HG02763 (cell line): ENCODE data around the gene PEX13.
A peak's percentile ranks its signal among the peaks of the same experiment; 100 is the strongest.

Experiments
- ATAC-seq: cut with Tn5 transposase; IDR thresholded peaks from one replicate; pipeline ENCODE4 v1.9.1; 2021; ENCODE audit warnings: mild to moderate bottlenecking, moderate library complexity; ENCODE audit not compliant: unreplicated experiment

PEX13 gene

DNA sequence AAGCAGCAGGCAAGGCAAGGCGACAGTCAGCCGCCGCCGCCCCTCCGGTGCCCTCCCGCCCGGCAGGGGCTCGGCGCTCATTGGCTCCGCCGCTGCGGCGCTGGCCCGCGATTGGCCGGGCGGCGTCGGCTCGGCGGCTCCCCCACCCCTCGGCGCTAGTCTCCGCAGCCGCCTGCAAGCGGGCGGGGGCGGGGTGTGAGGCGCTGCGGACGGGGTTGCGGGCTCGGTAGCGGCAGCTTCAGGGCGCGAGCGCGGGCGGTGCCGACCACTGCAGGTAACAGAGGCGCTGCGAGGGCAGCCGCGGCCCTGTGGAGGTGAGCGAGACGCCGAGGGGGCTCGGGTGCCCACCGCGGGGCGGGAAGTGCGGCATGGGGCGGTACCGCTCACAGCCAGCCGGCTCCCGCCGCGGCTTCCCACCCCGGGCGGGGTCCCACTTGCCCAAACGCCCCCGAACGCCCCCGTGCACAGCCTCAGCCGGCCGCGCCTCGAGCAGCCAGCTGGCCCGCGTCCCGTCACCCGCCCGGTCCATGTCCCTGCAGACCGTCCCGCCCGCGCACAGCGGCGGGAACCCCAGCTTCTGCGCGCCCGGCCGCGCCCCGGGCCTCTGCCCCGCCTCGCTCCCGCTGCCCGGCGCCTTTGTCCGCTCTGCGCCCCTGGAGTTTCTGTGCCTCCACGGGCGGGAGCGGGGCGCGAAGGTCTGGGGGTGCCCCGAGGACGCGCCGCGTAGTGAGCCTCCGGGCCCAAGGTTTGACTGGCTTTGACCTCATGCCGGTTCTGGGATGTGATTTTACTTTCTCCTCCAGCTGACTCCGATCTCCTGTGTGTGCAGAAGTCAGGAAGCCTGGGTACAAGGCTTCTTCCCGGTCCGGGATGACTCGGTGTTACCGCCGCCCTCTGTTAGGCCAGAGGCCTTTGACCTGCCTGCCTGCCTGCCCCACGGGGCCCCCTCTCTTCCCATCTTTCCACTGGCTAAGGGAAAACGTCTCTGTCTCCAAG, 48.5 kb downstream of the PEX13 start, which contains the start of gene SANBR:
Gene SANBR (plus strand): TSS at position 158 of the 996 bp plus-strand sequence. CDS start 4,480 bp downstream, outside the sequence.
- ATAC-seq: peak; percentile 98

DNA sequence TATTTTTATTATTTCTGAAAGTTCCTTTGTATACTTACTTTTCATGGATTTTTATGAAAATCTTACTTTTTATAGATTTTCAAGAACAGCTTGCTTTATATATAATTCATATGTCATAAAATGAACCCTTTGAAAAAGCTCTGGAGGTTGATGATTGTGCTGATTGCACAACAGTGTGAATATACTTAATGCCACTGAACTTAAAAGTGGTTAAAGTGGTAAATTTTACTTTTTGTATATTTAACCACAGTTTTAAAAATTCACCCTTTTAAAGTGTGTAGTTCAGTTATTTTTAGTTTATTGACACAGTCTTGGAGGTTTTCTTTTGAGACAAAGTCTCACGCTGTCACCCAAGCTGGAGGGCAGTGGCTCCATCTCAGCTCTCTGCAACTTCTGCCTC, 56.6 kb downstream of the PEX13 start:
- no peak for ATAC-seq

DNA sequence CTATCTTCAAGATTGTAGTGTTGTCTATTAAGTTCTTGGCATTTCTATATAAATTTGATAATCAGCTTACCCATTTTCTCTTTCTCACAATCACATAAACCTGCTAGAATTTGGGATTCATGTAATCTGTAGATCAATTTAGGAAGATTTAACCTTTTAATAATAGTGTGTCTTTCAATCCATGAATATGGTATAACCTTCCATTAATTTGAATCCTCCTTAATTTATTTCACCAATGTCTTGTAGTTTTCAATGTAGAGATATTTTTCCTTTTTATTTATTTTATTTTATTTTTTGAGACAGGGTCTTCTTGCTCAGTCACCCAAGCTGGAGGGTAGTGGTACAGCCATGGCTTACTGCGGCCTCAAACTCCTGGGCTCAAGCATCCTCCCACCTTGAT, 68.4 kb downstream of the PEX13 start:
- ATAC-seq: no peak

DNA sequence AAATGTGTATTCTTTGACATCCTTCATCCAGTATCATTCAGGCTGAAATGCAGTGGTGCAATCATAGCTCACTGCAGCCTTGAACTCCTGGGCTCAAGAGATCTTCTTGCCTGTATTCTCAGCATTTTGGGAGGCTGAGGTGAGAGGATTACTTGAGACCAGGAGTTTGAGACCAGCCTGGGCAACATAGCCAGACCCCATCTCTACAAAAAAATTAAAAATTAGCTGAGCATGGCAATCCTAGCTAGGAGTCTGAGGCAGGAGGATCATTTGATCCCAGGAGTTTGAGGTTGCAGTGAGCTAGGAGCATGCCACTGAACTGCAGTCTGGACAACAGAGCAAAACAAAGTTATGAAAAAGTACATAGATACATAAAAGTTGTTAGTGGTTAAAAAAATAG, 72.3 kb downstream of the PEX13 start:
- ATAC-seq: no peak

DNA sequence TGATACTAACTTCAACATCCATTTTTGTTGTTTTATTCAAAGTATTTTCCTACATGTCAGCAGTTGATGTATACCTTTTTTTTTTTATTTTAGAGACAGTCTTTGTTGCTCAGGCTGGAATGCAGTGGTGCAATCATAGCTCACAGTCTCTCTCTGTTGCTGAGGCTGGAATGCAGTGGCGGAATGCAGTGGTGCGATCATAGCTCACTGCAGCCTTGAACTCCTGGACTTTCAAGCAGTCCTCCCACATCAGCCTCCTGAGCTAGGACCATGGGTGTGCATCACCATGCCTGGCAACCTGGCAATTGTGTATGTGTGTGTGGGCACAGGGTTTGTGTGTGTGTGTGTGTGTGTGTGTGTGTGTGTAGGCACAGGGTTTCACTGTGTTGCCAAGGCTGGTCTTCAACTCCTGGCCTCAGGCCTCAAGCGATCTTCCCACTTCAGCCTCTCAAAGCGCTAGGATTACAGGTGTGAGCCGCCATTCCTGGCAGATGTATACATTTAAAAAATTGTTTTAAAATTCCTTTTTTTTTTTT, 72.9 kb downstream of the PEX13 start:
- no peak for ATAC-seq

DNA sequence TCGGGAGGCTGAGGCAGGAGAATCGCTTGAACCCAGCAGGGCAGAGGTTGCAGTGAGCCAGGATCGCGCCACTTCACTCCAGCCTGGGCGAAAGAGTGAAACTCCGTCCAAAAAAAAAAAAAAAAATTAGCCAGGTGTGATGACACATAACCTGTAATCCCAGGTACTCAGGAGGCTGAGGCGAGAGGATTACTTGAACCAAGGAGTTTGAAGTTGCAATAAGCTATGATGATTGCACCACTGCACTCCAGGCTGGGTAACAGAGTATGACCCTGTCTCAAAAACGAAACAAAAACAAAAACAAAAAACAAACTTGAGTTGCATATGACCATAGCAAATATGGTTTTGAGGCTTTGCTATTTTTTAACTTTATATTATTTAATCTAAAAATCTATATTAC, 74.0 kb downstream of the PEX13 start:
- ATAC-seq: no peak

DNA sequence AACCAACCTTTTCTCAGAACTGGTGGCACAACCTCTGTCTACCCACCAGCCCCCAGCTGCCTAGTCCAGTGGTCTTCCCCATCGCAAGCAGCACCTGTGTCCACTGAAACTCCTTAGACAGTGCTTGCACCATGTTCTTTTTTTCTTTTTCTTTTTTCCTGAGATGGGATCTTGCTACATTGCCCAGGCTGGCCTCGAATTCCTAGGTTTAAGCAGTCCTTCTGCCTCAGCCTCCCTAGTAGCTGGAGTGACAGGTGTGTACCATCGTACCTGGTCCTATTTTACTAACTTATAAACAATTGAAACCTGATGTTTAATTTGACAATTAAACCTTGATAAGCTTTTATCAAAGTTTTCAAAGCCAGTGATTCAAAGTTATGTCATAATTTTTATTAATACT, 78.9 kb downstream of the PEX13 start:
- no peak for ATAC-seq

DNA sequence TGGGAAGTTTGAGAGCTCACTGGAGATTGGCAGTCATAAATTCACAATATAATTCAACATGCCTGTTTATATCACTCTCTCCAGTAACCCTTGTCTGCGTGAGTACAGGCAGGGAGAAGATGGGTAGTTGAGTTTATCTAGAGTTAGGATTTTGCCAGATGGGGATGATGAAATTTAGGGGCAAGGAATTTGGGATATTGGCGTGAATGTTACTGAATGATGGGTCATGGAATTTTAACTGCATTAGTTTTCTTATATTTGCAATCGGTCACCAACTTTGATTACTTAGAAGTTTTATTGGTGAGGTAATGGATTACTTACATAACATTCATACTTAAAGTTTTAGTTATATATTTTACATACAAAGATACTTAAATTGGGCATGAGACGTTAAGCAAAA, 83.3 kb downstream of the PEX13 start:
- ATAC-seq: no peak
